Fibroblast of mammary gland (primary cell): Measurements from ENCODE around the gene PHAF1.

Source experiments
- DNase-seq: peaks from one replicate; pipeline ENCODE4 v3.0.0-alpha.2; 2010; ENCODE audit warnings: low read depth
- H3K4me3 ChIP-seq: 2 replicates; pipeline ENCODE4 v1.5.1; 2011; ENCODE audit warnings: low read depth, mild to moderate bottlenecking, low read length, moderate library complexity; ENCODE audit not compliant: control insufficient read depth
- CTCF ChIP-seq: conservative IDR thresholded peaks from 2 replicates; pipeline ENCODE4 v1.5.1; 2011; ENCODE audit warnings: low read depth, low read length, inconsistent platforms; ENCODE audit not compliant: control insufficient read depth, insufficient read depth

Gene PHAF1

GRCh38 chr16:67109407-67110135, at the start of gene PHAF1:
TSS of gene PHAF1 (plus strand) at chr16:67109941. CDS start at chr16:67110176, 235 bp downstream.
- H3K4me3 ChIP-seq = peak within 1 kb of the TSS; percentile 90
- TF ChIP-seq CTCF = no peak
- DNase-seq = peak; percentile 84

- no peak for DNase-seq
- no peak for TF ChIP-seq CTCF
- no peak overlapping the region for H3K4me3 ChIP-seq
These were observed 46.7 kb upstream of the PHAF1 start for GRCh38 chr16:67063008-67063407.

GRCh38 chr16:67068212-67068753, 41.5 kb upstream of the PHAF1 start:
- no peak overlapping the region for H3K4me3 ChIP-seq
- no peak for TF ChIP-seq CTCF
- DNase-seq = peak; percentile 60

- H3K4me3 ChIP-seq = no peak overlapping the region
- no peak for TF ChIP-seq CTCF
- DNase-seq = no peak
These were observed 38.2 kb upstream of the PHAF1 start for GRCh38 chr16:67071476-67072048.

- no peak for TF ChIP-seq CTCF
- H3K4me3 ChIP-seq = no peak overlapping the region
- no peak for DNase-seq
These were observed 34.4 kb upstream of the PHAF1 start for GRCh38 chr16:67075331-67075730.

GRCh38 chr16:67077871-67078270, 31.9 kb upstream of the PHAF1 start:
- no peak for TF ChIP-seq CTCF
- H3K4me3 ChIP-seq = no peak overlapping the region
- no peak for DNase-seq

- no peak for TF ChIP-seq CTCF
- H3K4me3 ChIP-seq = no peak overlapping the region
- DNase-seq = no peak
These were observed 27.6 kb upstream of the PHAF1 start for GRCh38 chr16:67082100-67082499.
